GM19240 (cell line): ENCODE data around the gene PRIMPOL.

ENCODE experiments used
- DNase-seq: peaks from one replicate; pipeline ENCODE4 v3.0.0; 2011; ENCODE audit warnings: low spot score; ENCODE audit not compliant: insufficient read length

PRIMPOL gene

GRCh38 chr4:184664445-184665210 is 15.1 kb downstream of the PRIMPOL start:
- no peak for DNase-seq

GRCh38 chr4:184666670-184667069 is 17.1 kb downstream of the PRIMPOL start:
- DNase-seq, result no peak

- DNase-seq, result no peak
Observed at GRCh38 chr4:184668096-184668495, 18.6 kb downstream of the PRIMPOL start.

- DNase-seq, result no peak
Observed at GRCh38 chr4:184668511-184669114, 19.1 kb downstream of the PRIMPOL start.

- no peak for DNase-seq
Observed at GRCh38 chr4:184669251-184669650, 19.7 kb downstream of the PRIMPOL start.

- no peak for DNase-seq
Observed at GRCh38 chr4:184671101-184671500, 21.6 kb downstream of the PRIMPOL start.

- no peak for DNase-seq
Observed at GRCh38 chr4:184672741-184673140, 23.2 kb downstream of the PRIMPOL start.

GRCh38 chr4:184674011-184674410 is 24.5 kb downstream of the PRIMPOL start:
- no peak for DNase-seq

- no peak for DNase-seq
Observed at GRCh38 chr4:184675018-184675417, 25.5 kb downstream of the PRIMPOL start.

- no peak for DNase-seq
Observed at GRCh38 chr4:184675821-184676492, 26.4 kb downstream of the PRIMPOL start.

GRCh38 chr4:184680698-184681097 is 31.2 kb downstream of the PRIMPOL start:
- no peak for DNase-seq

GRCh38 chr4:184681916-184682315 is 32.4 kb downstream of the PRIMPOL start:
- no peak for DNase-seq

GRCh38 chr4:184684491-184685189 is 35.1 kb downstream of the PRIMPOL start:
- no peak for DNase-seq

- DNase-seq, result no peak
Observed at GRCh38 chr4:184688005-184688404, 38.5 kb downstream of the PRIMPOL start.

GRCh38 chr4:184688447-184688846 is 38.9 kb downstream of the PRIMPOL start:
- no peak for DNase-seq

- no peak for DNase-seq
Observed at GRCh38 chr4:184689681-184690080, 40.1 kb downstream of the PRIMPOL start.

- DNase-seq, result no peak
Observed at GRCh38 chr4:184693056-184693455, 43.5 kb downstream of the PRIMPOL start.

- DNase-seq, result no peak
Observed at GRCh38 chr4:184694412-184694956, 44.9 kb downstream of the PRIMPOL start.

GRCh38 chr4:184695178-184695896 is 45.8 kb downstream of the PRIMPOL start:
- no peak for DNase-seq

- DNase-seq, result no peak
Observed at GRCh38 chr4:184697956-184698355, 48.4 kb downstream of the PRIMPOL start.

- no peak for DNase-seq
Observed at GRCh38 chr4:184699941-184700340, 50.4 kb downstream of the PRIMPOL start.
